Islet precursor cell (in vitro differentiated cells): ENCODE measurements around the gene CDC20.

ENCODE experiments used
- DNase-seq: peaks from one replicate; pipeline ENCODE4 v3.0.0-alpha.2; 2018

The CDC20 gene

DNA sequence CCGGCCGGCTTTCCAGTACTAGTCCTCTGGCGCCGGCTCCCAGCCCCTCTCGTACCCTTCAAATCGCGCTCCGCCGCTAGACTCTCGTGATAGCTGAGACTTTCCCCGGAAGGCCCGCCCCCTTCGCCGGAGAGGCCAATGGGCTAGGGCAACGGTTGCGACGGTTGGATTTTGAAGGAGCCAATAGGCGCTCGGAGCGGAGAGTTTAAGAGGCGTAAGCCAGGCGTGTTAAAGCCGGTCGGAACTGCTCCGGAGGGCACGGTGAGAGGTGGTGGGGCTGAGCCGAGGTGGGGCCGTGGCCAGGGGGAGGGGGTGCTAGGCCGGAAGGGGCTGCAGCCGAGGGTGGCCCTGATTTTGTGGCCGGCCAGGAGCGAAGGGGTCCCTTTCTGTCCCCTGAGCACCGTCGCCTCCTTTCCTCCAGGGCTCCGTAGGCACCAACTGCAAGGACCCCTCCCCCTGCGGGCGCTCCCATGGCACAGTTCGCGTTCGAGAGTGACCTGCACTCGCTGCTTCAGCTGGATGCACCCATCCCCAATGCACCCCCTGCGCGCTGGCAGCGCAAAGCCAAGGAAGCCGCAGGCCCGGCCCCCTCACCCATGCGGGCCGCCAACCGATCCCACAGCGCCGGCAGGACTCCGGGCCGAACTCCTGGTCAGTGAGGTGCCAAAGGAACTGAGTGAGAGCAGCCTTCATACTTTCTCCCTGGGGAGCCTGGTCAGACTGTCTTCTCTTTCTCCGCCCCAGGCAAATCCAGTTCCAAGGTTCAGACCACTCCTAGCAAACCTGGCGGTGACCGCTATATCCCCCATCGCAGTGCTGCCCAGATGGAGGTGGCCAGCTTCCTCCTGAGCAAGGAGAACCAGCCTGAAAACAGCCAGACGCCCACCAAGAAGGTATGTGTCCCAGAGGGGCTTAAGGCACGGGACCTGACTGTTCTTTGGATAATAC, at the start of gene CDC20:
Gene CDC20, plus strand, starts transcription at position 236 of the 948 bp plus-strand sequence. Its CDS starts 235 bp downstream, at position 471.
- DNase-seq = peak; percentile 100

DNA sequence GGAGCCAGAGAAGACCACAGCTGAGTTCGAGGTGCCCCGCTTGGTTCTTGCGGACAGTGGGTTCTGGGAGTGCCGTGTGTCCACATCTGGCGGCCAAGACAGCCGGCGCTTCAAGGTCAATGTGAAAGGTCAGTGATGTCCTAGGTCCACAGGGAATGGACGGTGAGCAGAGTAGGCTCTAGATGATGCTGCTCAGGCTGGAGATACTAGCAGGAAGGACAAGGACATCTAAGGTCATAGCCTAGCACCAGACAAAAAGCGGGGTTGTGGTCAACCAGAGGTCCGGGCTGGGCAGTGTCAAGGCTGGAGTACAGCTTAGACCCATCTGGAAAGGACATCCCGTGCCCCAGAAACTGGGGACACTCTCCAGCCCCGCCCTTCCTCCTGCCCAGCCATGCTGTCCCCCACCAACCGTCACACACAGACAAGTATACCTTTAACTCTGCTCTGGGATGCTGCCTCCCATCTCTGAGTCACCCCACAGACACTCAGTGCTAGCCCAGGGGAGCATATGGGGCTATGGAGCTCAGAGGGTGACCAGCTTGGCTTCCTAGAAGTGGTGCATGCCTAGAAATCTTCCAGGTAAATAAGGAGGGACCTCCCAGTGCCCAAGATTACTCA, 49.3 kb upstream of the CDC20 start:
- no peak for DNase-seq

DNA sequence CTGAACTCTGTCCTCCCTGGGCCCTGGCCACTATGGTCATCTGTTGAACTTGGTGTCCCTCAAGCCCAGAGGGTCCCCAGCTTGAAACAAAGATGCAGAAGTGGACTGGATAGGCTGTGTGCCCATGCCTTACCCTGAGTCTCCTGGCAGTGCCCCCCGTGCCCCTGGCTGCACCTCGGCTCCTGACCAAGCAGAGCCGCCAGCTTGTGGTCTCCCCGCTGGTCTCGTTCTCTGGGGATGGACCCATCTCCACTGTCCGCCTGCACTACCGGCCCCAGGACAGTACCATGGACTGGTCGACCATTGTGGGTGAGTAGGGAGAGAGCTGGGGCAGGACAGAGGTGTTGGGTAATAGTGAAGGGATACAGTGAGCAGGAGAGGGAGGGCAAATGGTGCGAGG, 47.3 kb upstream of the CDC20 start:
- DNase-seq = no peak

DNA sequence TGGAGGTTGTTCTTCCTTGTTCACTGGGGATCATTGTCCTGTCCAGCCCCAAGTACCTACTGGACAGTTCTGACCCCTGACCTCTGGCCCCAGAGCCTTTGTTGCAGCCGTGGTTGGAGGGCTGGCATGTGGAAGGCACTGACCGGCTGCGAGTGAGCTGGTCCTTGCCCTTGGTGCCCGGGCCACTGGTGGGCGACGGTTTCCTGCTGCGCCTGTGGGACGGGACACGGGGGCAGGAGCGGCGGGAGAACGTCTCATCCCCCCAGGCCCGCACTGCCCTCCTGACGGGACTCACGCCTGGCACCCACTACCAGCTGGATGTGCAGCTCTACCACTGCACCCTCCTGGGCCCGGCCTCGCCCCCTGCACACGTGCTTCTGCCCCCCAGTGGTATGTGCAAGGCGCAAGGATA, 46.6 kb upstream of the CDC20 start:
- DNase-seq = no peak

DNA sequence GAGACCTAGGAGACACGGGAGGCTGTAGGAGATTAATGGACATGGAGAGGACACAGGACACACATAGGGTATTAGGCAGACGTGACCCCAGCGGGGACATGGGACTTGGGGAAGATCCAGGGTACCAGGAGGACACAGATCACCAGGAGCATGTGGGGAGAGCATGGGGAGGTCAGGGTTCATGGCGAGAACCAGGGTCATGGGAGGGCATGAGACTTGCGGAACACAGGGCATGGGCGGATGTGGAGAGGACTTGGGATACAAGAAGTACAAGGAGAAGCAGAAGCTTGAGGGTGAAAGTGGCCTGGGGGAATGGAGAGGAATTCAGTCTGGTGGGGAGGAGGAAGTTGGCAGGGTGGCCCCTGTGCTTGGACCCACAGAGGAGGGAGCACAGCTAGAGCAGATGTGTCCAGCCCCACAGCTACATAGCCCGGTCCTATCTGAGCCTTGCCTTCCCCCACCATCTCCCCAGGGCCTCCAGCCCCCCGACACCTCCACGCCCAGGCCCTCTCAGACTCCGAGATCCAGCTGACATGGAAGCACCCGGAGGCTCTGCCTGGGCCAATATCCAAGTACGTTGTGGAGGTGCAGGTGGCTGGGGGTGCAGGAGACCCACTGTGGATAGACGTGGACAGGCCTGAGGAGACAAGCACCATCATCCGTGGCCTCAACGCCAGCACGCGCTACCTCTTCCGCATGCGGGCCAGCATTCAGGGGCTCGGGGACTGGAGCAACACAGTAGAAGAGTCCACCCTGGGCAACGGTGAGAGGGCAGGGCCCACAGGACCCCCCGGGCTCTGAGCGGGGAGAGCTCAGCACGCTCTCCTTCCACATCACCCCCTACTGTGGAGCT, 45.9 kb upstream of the CDC20 start:
- no peak for DNase-seq

DNA sequence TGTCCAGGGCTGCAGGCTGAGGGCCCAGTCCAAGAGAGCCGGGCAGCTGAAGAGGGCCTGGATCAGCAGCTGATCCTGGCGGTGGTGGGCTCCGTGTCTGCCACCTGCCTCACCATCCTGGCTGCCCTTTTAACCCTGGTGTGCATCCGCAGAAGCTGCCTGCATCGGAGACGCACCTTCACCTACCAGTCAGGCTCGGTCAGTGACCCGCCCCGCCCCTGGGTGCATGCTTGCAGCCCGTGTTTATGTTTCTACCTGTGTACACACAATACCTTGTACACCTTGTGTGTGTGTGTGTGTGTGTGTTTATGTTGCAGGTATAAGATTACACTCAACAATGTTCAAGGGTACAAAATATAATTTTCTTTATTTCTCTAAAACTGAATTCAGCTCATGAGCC, 45.0 kb upstream of the CDC20 start:
- DNase-seq = no peak

DNA sequence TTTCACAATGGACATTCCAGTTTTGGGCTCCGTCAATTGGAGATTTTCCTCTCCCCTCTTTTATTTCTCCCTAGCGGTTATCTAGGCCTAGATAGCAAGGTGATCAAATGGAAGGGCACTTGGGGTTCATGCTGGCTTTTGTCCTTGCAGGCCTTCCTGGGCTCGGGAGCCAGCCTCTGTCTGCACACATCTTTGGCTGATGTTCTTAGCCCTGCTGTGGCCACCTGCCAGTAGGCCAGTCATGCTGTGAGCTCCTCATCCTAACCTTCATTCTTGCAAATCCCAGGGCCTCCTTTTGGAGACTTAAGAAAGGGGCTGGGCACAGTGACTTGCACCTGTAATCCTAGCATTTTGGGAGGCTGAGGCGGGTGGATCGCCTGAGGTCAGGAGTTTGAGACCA, 44.5 kb upstream of the CDC20 start:
- no peak for DNase-seq

DNA sequence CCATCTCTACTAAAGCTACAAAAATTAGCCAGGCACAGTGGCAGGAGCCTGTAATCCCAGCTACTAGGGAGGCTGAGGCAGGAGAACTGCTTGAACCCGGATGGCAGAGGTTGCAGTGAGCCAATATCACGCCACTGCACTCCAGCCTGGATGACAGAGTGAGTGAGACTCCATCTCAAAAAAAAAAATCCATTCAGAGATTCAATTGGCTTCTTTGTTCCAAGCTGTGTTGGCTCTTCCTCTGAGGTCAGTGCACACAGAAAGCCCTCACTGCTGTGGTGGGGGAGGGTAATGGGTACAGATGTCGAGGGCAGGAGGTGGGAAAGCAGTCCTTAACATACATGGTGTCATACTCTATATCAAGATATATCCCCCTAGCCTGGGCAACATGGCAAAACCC, 43.3 kb upstream of the CDC20 start:
- DNase-seq = no peak

DNA sequence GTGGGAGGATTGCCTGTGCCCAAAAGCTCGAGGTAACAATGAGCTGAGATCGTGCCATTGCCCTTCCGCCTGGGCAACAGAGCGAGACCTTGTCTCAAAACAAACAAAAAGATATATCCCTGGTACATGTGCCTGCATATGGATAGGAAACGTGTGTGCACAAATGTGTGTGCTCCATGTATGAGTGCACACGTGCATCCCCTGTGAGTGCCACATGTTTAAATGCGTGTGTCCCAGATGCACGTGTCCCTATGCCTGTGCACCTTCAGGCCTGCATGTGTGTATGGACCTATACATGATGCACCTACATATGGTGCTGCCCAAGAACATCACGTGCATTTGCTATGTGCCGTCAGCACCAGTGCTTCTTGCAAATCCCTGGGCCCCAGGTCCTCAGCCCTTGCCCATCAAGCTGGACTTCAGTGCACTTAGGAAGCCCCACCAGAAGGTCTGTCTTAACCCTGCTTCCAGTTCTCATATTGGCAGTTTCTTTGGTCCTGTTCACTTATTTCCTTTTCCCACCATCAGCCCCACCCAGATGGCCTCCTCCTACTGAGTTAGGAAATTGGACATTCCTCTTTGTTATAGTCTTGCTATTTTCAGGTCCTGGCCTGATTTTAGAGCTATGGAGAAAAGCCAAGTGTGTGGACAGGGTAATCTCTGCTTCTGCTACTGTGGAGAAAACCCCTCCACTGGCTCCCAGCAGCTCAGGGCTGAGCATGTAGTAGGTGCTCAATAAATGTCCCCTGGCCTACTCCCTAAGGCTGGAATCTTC, 42.6 kb upstream of the CDC20 start:
- no peak for DNase-seq

DNA sequence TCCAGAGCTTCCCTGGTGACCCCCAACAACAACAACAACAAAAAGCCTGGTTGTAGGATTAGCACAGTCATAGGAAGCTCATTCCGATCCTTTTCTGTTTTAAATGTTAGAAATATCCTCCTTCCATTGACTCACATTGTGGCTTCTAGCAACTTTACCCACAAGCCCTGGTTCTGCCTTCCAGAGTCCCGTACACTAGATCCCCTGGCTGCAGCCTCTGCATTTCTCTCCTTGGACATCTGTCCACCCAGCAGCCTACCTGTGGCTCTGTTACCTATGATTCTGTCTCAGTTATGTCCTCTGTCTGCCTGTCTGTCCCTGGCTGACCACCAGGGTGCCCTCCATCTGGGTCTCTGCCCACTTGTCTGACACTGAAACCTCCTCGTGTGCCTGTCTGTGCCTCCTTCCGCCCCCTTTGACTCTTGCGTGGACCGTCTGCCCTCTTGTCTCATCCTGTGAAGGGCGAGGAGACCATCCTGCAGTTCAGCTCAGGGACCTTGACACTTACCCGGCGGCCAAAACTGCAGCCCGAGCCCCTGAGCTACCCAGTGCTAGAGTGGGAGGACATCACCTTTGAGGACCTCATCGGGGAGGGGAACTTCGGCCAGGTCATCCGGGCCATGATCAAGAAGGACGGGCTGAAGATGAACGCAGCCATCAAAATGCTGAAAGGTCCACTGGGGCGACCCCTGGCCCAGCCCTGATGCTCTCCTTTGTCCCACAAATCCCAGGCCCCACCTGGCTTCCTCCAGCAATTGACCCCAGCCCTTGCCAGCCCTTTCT, 41.9 kb upstream of the CDC20 start:
- DNase-seq = peak; percentile 46

DNA sequence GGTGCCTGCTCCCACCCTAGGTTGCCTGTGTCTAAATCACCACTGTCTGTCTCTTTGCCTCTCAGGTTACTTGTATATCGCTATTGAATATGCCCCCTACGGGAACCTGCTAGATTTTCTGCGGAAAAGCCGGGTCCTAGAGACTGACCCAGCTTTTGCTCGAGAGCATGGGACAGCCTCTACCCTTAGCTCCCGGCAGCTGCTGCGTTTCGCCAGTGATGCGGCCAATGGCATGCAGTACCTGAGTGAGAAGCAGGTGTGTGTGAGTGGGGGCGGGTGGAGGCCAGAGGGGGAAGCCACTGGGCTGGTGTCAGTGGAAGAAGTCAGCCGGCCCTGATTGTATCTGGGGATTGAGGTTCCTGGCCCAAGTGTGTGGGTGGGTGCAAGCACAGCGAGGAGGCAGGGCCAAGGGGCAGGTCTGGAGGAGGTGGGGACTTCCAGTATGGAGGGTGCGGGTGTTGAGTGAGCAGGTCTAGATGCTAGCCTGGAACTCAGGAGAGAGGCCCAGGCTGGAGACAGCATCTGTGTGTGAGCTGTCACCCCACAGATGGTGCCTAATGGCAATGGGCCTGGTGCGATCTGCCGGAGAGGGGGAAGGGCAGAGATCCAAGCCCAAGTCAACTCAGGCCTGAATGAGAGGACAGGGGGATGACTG, 40.8 kb upstream of the CDC20 start:
- DNase-seq = peak; percentile 51

DNA sequence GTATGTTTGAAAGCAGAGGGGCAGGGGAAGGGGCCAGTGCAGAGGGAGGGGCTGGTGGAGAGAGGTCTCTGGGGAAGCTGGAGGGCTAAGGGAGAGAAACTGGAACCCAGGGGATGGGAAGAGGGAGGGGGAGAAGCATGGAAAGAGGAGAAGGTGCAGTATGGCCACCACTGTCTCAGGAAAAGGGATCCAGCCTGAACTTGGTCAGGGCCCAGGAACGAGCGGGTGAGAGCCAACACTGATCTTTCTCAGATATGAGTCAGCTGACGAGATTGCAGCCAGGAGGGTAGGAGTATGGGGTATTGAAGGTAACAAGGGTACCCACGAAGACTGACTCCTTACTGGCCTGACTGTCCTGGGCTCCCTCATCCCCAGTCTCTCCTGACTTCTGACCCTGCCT, 40.0 kb upstream of the CDC20 start:
- DNase-seq = peak; percentile 49

DNA sequence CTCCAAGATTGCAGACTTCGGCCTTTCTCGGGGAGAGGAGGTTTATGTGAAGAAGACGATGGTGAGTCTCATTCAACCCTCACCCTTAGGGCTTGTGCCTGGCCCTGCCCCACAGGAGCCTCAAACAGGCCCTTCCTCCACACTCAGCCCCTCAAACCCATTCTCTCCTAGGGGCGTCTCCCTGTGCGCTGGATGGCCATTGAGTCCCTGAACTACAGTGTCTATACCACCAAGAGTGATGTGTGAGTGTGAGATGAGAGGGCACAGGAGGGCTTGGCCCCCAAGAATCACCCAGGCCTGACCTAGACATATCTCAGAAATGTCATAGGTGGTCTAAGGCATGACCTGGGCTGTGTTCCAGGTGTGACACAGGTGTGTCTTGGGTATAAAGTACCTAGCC, 39.5 kb upstream of the CDC20 start:
- peak; percentile 40 for DNase-seq

DNA sequence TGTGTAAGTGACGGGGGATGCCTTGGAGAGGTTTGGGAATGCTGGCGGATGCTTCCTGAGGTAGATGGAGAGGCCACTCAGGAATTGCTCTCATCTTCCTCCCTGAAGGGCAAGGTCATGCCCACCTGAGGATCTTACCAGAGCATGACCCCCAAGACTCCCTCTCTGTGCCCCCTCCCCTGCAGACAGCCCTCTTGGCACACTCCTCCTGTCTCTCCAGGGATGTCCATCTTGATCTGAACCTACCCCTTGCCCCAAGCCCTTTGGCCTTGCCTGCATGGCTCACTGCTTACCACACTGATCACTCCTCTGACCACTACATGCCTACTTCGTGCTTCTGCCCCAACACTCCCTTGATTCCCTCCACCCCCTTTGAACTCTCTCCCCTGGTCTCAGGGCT, 39.0 kb upstream of the CDC20 start:
- no peak for DNase-seq

DNA sequence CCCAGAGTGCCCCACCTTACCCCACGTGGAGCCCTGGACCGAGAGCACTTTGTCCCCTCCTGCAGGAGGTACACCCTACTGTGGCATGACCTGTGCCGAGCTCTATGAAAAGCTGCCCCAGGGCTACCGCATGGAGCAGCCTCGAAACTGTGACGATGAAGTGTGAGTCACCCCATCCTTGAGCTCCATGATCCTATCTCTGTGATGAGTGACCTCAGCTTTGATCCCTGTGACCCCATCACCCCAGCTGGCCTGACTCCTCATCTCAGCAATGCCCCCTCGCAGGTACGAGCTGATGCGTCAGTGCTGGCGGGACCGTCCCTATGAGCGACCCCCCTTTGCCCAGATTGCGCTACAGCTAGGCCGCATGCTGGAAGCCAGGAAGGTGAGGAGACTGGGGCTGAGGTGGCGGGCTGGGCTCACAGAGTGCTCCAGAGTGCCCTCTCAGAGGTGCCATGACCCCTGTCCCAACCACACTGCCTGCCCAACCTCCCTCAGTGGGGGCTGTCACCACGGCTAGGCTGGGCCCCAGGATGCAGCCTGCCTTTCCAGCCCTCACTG, 37.4 kb upstream of the CDC20 start:
- DNase-seq = peak; percentile 61

DNA sequence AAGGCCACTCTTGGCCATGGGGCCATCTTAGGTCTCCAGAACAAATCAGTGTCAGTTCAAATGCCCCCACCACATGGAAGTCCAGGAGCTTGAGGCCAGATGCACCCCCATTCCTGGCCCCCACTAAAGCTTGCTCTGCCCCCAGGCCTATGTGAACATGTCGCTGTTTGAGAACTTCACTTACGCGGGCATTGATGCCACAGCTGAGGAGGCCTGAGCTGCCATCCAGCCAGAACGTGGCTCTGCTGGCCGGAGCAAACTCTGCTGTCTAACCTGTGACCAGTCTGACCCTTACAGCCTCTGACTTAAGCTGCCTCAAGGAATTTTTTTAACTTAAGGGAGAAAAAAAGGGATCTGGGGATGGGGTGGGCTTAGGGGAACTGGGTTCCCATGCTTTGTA, 36.3 kb upstream of the CDC20 start:
- no peak for DNase-seq

DNA sequence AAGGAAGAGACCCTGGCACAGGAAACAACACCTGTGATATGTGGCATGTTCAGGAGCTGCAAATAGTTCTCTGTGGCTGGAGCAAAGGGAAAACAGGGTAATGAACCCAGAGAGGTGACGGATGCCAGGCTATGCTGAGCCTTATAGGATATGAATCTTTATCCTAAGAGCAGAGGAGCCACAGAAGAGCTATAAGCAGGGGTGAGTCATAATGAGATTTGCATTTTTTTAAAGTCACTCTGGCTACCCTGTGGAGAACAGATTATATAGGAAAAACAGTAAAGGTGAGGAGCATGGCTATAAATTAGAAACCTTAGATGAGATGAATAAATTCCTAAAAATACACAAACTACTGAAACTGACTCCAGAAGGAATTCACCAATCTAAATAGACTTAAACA, 34.0 kb upstream of the CDC20 start:
- no peak for DNase-seq

DNA sequence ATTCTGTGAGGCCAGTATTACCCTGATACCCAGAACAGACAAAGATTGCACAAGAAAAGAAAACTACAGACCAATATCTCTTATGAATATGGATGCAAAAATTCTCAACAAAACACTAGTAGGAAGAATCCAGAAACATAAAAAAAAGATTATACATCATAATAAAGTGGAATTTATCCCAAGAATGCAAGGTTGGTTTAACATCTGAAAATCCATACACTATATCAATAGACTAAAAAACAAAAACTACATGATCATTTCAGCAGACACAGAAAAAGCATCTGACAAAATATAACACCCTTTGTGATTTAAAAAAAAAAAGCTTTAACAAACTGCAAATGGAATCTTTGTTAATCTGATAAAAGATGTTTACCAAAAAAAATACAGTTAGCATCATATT, 33.4 kb upstream of the CDC20 start:
- no peak for DNase-seq

DNA sequence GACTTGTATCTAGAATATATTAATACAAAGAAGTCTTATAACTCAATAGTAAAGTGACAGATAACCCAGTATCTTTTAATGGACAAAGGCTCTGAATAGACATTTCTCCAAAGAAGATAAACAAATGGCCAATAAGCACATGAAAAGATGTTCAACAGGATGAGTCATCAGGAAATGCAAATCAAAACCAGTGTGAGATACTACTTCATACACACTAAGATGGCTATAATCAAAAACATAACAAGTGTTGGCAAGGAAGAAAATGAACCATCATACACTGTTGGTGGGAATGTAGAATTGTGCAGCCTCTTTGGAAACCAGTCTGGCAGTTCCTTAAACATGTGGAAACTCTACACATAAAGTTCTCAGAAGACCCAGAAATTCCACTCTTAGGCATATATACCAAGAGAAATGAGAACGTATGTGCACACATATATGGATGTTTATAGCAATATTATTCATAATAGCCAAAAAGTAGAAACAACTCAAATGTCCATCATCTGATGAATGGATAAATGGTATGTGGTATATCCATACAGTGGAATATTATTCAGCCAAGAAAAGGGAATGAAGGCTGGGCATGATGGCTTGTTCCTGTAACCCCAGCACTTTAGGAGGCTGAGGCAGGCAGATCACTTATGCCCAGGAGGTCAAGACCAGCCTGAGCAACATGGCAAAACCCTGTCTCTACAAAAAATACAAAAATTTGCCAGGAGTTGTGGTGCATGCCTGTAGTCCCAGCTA, 31.1 kb upstream of the CDC20 start:
- no peak for DNase-seq
